Bronchial epithelial cell (primary cell): ENCODE data around the gene WDR83. TPM values are rescaled to one million over a fixed set of nuclear protein-coding genes. Genes with fewer than 3 reads are reported as not detected.
"Not testable (repeated sequence)": the region's sequence is repeated elsewhere in the genome, so short reads cannot be mapped to it uniquely, and the experiment has no call there.

Experiments
- DNase-seq: peaks from one replicate; pipeline ENCODE4 v3.0.0-alpha.2; 2010; ENCODE audit warnings: low read depth
- FAIRE-seq: peaks from 2 replicates; lab custom pipeline; 2011; peaks lifted over from hg19 to GRCh38; lab: Jason Lieb, UNC
- H3K27me3 ChIP-seq: 2 replicates; pipeline ENCODE4 v1.5.1; 2011; ENCODE audit warnings: low read length; ENCODE audit not compliant: control insufficient read depth, insufficient read depth
- H3K36me3 ChIP-seq: 2 replicates; pipeline ENCODE4 v1.5.1; 2011; ENCODE audit warnings: low read length; ENCODE audit not compliant: control insufficient read depth, insufficient read depth
- H3K4me3 ChIP-seq: 2 replicates; pipeline ENCODE4 v1.5.1; 2011; ENCODE audit warnings: mild to moderate bottlenecking, low read depth, low read length, control low read depth
- CTCF ChIP-seq: IDR thresholded peaks from 2 replicates; pipeline ENCODE4 v1.5.1; 2011; ENCODE audit warnings: mild to moderate bottlenecking, moderate library complexity, low read length, control low read depth, inconsistent platforms; ENCODE audit not compliant: insufficient read depth, severe bottlenecking
- total RNA-seq: library from RNA; depleted of rRNA; stranded (reverse); fragments of >200 nt; gene quantifications from 2 replicates; pipeline ENCODE4 v1.2.1, GENCODE V29; 2014

WDR83 gene
- total RNA-seq, 1 donor from 2014 or later, result 21.1 TPM

GRCh38 chr19:12705654-12706331 is 39.2 kb downstream of the WDR83 start:
- Histone ChIP-seq H3K36me3 (peaks cover 43% of the 10 kb centered on the region), H3K4me3 (no peak overlapping the region), H3K27me3 (no peaks in the 10 kb centered on the region)
- FAIRE-seq (no peak), DNase-seq (no peak)
- TF ChIP-seq CTCF, result no peak

GRCh38 chr19:12706332-12706718 is 39.7 kb downstream of the WDR83 start:
- DNase-seq, result no peak
- TF ChIP-seq CTCF, result no peak
- no peak overlapping the region for H3K4me3 ChIP-seq
- no peaks in the 10 kb centered on the region for H3K27me3 ChIP-seq
- peaks cover 42% of the 10 kb centered on the region for H3K36me3 ChIP-seq
- no peak for FAIRE-seq

GRCh38 chr19:12708641-12709040 is 42.0 kb downstream of the WDR83 start:
- DNase-seq (no peak), FAIRE-seq (no peak)
- TF ChIP-seq CTCF, result no peak
- H3K4me3 ChIP-seq, result no peak overlapping the region
- peaks cover 32% of the 10 kb centered on the region for H3K36me3 ChIP-seq
- H3K27me3 ChIP-seq, result no peaks in the 10 kb centered on the region

- no peak for DNase-seq
Observed at GRCh38 chr19:12711187-12711586, 44.6 kb downstream of the WDR83 start.

GRCh38 chr19:12712077-12712476 is 45.5 kb downstream of the WDR83 start:
- DNase-seq, FAIRE-seq, H3K27me3 ChIP-seq, H3K4me3 ChIP-seq: not testable (repeated sequence)
- H3K36me3 ChIP-seq, result peaks cover 40% of the 10 kb centered on the region

More at GRCh38 chr19:12711187-12711586, 44.6 kb downstream of the WDR83 start:
- Histone ChIP-seq H3K4me3 (no peak overlapping the region), H3K36me3 (peaks cover 39% of the 10 kb centered on the region), H3K27me3 (no peaks in the 10 kb centered on the region)
- FAIRE-seq, result no peak
- no peak for TF ChIP-seq CTCF

GRCh38 chr19:12713304-12713703 is 46.7 kb downstream of the WDR83 start:
- not testable (repeated sequence) for H3K4me3 ChIP-seq, FAIRE-seq, DNase-seq

GRCh38 chr19:12715102-12715501 is 48.5 kb downstream of the WDR83 start:
- no peak for DNase-seq
- peaks cover 45% of the 10 kb centered on the region for H3K36me3 ChIP-seq
- no peak overlapping the region for H3K4me3 ChIP-seq
- FAIRE-seq, result no peak
- no peaks in the 10 kb centered on the region for H3K27me3 ChIP-seq
- TF ChIP-seq CTCF, result no peak

More at GRCh38 chr19:12713304-12713703, 46.7 kb downstream of the WDR83 start:
- H3K27me3 ChIP-seq, result not testable (repeated sequence)
- peaks cover 40% of the 10 kb centered on the region for H3K36me3 ChIP-seq
